HG02852 (cell line): ENCODE measurements around the gene SRSF1.
"Not testable (repeated sequence)": the region's sequence is repeated elsewhere in the genome, so short reads cannot be mapped to it uniquely, and the experiment has no call there.

ENCODE experiments used
- ATAC-seq: cut with Tn5 transposase; IDR thresholded peaks from one replicate; pipeline ENCODE4 v1.9.1; 2021; ENCODE audit warnings: mild to moderate bottlenecking, moderate library complexity; ENCODE audit not compliant: unreplicated experiment

The SRSF1 gene

GRCh38 chr17:58006924-58007780 lies at the start of gene SRSF1:
Gene SRSF1 (minus strand): TSS chr17:58007246. CDS start chr17:58007137, 109 bp downstream.
- peak; percentile 89 for ATAC-seq

GRCh38 chr17:58056476-58056875 lies 49.4 kb upstream of the SRSF1 start:
- no peak for ATAC-seq

- ATAC-seq: no peak
Measured at GRCh38 chr17:58054641-58055040, 47.6 kb upstream of the SRSF1 start.

- ATAC-seq: no peak
Measured at GRCh38 chr17:58052945-58053715, 46.1 kb upstream of the SRSF1 start.

- no peak for ATAC-seq
Measured at GRCh38 chr17:58052407-58052806, 45.4 kb upstream of the SRSF1 start.

GRCh38 chr17:58051468-58051867 lies 44.4 kb upstream of the SRSF1 start:
- no peak for ATAC-seq

- no peak for ATAC-seq
Measured at GRCh38 chr17:58050966-58051365, 43.9 kb upstream of the SRSF1 start.

GRCh38 chr17:58049533-58049932 lies 42.5 kb upstream of the SRSF1 start:
- ATAC-seq: no peak

- no peak for ATAC-seq
Measured at GRCh38 chr17:58047376-58048150, 40.5 kb upstream of the SRSF1 start.

GRCh38 chr17:58046239-58047094 lies 39.4 kb upstream of the SRSF1 start:
- ATAC-seq: no peak

GRCh38 chr17:58044256-58044655 lies 37.2 kb upstream of the SRSF1 start:
- not testable (repeated sequence) for ATAC-seq

- ATAC-seq: no peak
Measured at GRCh38 chr17:58043221-58044181, 36.5 kb upstream of the SRSF1 start.

- ATAC-seq: no peak
Measured at GRCh38 chr17:58041161-58041560, 34.1 kb upstream of the SRSF1 start.

GRCh38 chr17:58040386-58040785 lies 33.3 kb upstream of the SRSF1 start:
- no peak for ATAC-seq

- no peak for ATAC-seq
Measured at GRCh38 chr17:58039975-58040374, 32.9 kb upstream of the SRSF1 start.

- ATAC-seq: no peak
Measured at GRCh38 chr17:58032691-58033415, 25.8 kb upstream of the SRSF1 start.

- no peak for ATAC-seq
Measured at GRCh38 chr17:58028578-58028977, 21.5 kb upstream of the SRSF1 start.

GRCh38 chr17:58020401-58020800 lies 13.4 kb upstream of the SRSF1 start:
- no peak for ATAC-seq

GRCh38 chr17:58019521-58019920 lies 12.5 kb upstream of the SRSF1 start:
- no peak for ATAC-seq
